ENCODE results near the gene AOPEP. TPM values are rescaled to one million over a fixed set of nuclear protein-coding genes. Genes with fewer than 3 reads are reported as not detected.

The AOPEP gene
- total and polyA plus RNA-seq, 9 of the 15 experiments (the other 6 are each of a cell fraction or from before 2014, with no cell fraction given), result 4.5 to 19.3 (median 13.5) TPM

GRCh38 chr9:94926431-94926800 is 199.9 kb downstream of the AOPEP start:
- Histone ChIP-seq H3K36me3 (ENCODE audit: control insufficient read depth, insufficient read depth, low read length) (no peaks in the 10 kb centered on the region; the same call in 2 of the 3 replicates), H3K27ac (ENCODE audit: extremely low read depth, low read depth, low read length) (no peak overlapping the region), H3K4me3 (no peak overlapping the region), H3K9me3 (replicated peaks; ENCODE audit: control insufficient read depth, insufficient read depth, low read depth, low read length) (no peaks in the 10 kb centered on the region), H4K20me1 (replicated peaks; ENCODE audit: control insufficient read depth, insufficient read depth, low read length) (no peaks in the 10 kb centered on the region; the same call in none of the 2 replicates), H3K79me2 (ENCODE audit: control insufficient read depth, insufficient read depth, low read length) (no peaks in the 10 kb centered on the region), H3K27me3 (ENCODE audit: control insufficient read depth in 2 of 2, insufficient read depth in 2 of 2, low read length in 2 of 2) (no peaks in the 10 kb centered on the region), H3K9me1 (ENCODE audit: control insufficient read depth, insufficient read depth, low read length) (no peaks in the 10 kb centered on the region), H2AFZ (ENCODE audit: low read depth, low read length) (no peak overlapping the region), H3K4me1 (replicated peaks in 1 of 2; ENCODE audit: control insufficient read depth in 2 of 2, insufficient read depth in 2 of 2, low read length in 2 of 2) (peaks cover 6 to 12% of the 10 kb centered on the region in 2 experiments; a peak in 4 of 5 replicates), H3K4me2 (ENCODE audit: insufficient read depth, low read length) (no peak overlapping the region), H3K9ac (ENCODE audit: insufficient read depth in 1 of 2, low read depth in 2 of 2, low read length in 2 of 2) (no peak overlapping the region; a peak in 1 of 4 replicates)
- in situ Hi-C loops (cut with MboI), result no loop called here
- 83% methylated on average over 6 of the region's 7 CpGs for WGBS (ENCODE audit: insufficient coverage, low coverage, missing lambda C conversion rate)
- ChIA-PET CTCF (ENCODE audit: low intra/inter-chr PET ratio) (no interaction called here), POLR2A (no interaction called here)
- intact Hi-C loops (cut with micrococcal nuclease), result no loop called here
- FAIRE-seq, result no peak
- ATAC-seq, result no peak
- BruUV-seq (replicated peaks), result no TSS peak
- DNase-seq (ENCODE audit: extremely low read depth in 1 of 4, low spot score in 3 of 4), result no peak
- TF ChIP-seq PRDM10 (IDR thresholded peaks at IDR 0.05; ENCODE audit: partially characterized antibody) (no peak), BRF1 (IDR thresholded peaks at IDR 0.05; ENCODE audit: borderline replicate concordance, extremely low read depth, insufficient read length) (no peak), ZKSCAN1 (IDR thresholded peaks at IDR 0.05; ENCODE audit: low read depth, low read length) (no peak), ZFPM2 (CRISPR knock-in tag; IDR thresholded peaks at IDR 0.05) (no peak), MEF2D (tag; conservative IDR thresholded peaks at IDR 0.05; ENCODE audit: low read depth) (no peak), ZKSCAN8 (CRISPR knock-in tag; IDR thresholded peaks at IDR 0.05) (no peak), CBX1 (IDR thresholded peaks at IDR 0.05; ENCODE audit: low read depth) (no peak), ARID4B (CRISPR knock-in tag; IDR thresholded peaks at IDR 0.05) (no peak), HNRNPLL (IDR thresholded peaks at IDR 0.05; ENCODE audit: low read depth, low read length, poor library complexity, severe bottlenecking) (no peak), NFXL1 (CRISPR knock-in tag; IDR thresholded peaks at IDR 0.05) (no peak), CHAMP1 (IDR thresholded peaks at IDR 0.05) (no peak)

Measured in K562 (cell line).